Nucleus accumbens (tissue), 56 donors: ENCODE data around the gene ZNF653.
"Not testable (repeated sequence)": the region's sequence is repeated elsewhere in the genome, so short reads cannot be mapped to it uniquely, and the experiment has no call there.

ENCODE experiments used
- DNase-seq, 56 donors: peaks; one replicate each; lab custom pipeline; 2025; lab: John Stamatoyannopoulos, UW

Gene ZNF653

GRCh38 chr19:11458912-11459311 is 46.7 kb downstream of the ZNF653 start:
- not testable (repeated sequence) for DNase-seq

- no peak for DNase-seq
Observed at GRCh38 chr19:11458236-11458900, 47.3 kb downstream of the ZNF653 start.

- no peak for DNase-seq
Observed at GRCh38 chr19:11457831-11458230, 47.8 kb downstream of the ZNF653 start.

GRCh38 chr19:11457115-11457514 is 48.5 kb downstream of the ZNF653 start:
- DNase-seq, result peak in 53 of 56 donors; percentile 33 to 95 (median 83)

- DNase-seq, result peak in 1 of 56 donors; percentile 45
Observed at GRCh38 chr19:11456659-11457058, 49.0 kb downstream of the ZNF653 start.

GRCh38 chr19:11455233-11455554 is 50.4 kb downstream of the ZNF653 start:
- DNase-seq, result not testable (repeated sequence)

GRCh38 chr19:11453468-11454341 is 51.9 kb downstream of the ZNF653 start:
- peak in 1 of 56 donors; percentile 17 for DNase-seq

- peak in 6 of 56 donors; percentile 14 to 32 (median 17) for DNase-seq
Observed at GRCh38 chr19:11452620-11453310, 52.9 kb downstream of the ZNF653 start.

- DNase-seq, result no peak
Observed at GRCh38 chr19:11451871-11452619, 53.6 kb downstream of the ZNF653 start.

GRCh38 chr19:11451327-11451870 is 54.2 kb downstream of the ZNF653 start:
- no peak for DNase-seq

- no peak for DNase-seq
Observed at GRCh38 chr19:11450570-11451326, 54.9 kb downstream of the ZNF653 start.

- peak in 1 of 56 donors; percentile 21 for DNase-seq
Observed at GRCh38 chr19:11448923-11449554, 56.6 kb downstream of the ZNF653 start.

GRCh38 chr19:11448410-11448809 is 57.2 kb downstream of the ZNF653 start:
- DNase-seq, result no peak

- peak in 1 of 56 donors; percentile 62 for DNase-seq
Observed at GRCh38 chr19:11447347-11448262, 58.0 kb downstream of the ZNF653 start.

- DNase-seq, result peak in 54 of 56 donors; percentile 7 to 94 (median 79)
Observed at GRCh38 chr19:11446652-11447301, 58.9 kb downstream of the ZNF653 start.

- peak in 1 of 56 donors; percentile 32 for DNase-seq
Observed at GRCh38 chr19:11446271-11446651, 59.4 kb downstream of the ZNF653 start.

GRCh38 chr19:11445141-11445540 is 60.5 kb downstream of the ZNF653 start:
- no peak for DNase-seq
